ENCODE data around the gene SEPTIN6. TPM values are rescaled to one million over a fixed set of nuclear protein-coding genes. Genes with fewer than 3 reads are reported as not detected.
A peak's percentile ranks its signal among the peaks of the same experiment; 100 is the strongest.

The SEPTIN6 gene
- total and polyA plus RNA-seq, 2 donors (not counting 1 experiment from before 2014, with no cell fraction given): 5.6 to 12.8 TPM

GRCh38 chrX:119706616-119707015, 13.6 kb upstream of the SEPTIN6 start:
- no peak overlapping the region for H3K27ac ChIP-seq (ENCODE audit: insufficient read depth, low read length)
- H3K27me3 ChIP-seq (ENCODE audit: control insufficient read depth, insufficient read depth, low read length): peaks cover 3% of the 10 kb centered on the region
- no peak overlapping the region for H2AFZ ChIP-seq (ENCODE audit: low read length)
- H3K4me1 ChIP-seq (ENCODE audit: control insufficient read depth, extremely low read depth, insufficient read depth, low read length): no peaks in the 10 kb centered on the region
- no peaks in the 10 kb centered on the region for H3K36me3 ChIP-seq (ENCODE audit: control insufficient read depth, insufficient read depth, low read length)
- H4K20me1 ChIP-seq (ENCODE audit: control insufficient read depth, extremely low read depth, insufficient read depth, low read length): no peaks in the 10 kb centered on the region
- DNase-seq (ENCODE audit: low read depth in 2 of 2): no peak
- H3K4me2 ChIP-seq (ENCODE audit: extremely low read depth, insufficient read depth, low read length): no peak overlapping the region
- no peak overlapping the region for H3K9ac ChIP-seq (ENCODE audit: insufficient read depth, low read length)
- H3K9me3 ChIP-seq (ENCODE audit: control insufficient read depth, insufficient read depth, low read depth, low read length): no peaks in the 10 kb centered on the region
- TF ChIP-seq CTCF (conservative IDR thresholded peaks at IDR 0.05 in 1 of 2, IDR thresholded peaks at IDR 0.05 in 1 of 2; ENCODE audit: low read depth in 1 of 2, low read length in 2 of 2) (no peak), EZH2 (IDR thresholded peaks at IDR 0.05; ENCODE audit: low read length, missing control alignments) (no peak)
- H3K79me2 ChIP-seq (ENCODE audit: control insufficient read depth, insufficient read depth, low read length): no peaks in the 10 kb centered on the region
- H3K4me3 ChIP-seq (replicated peaks in 1 of 4; ENCODE audit: control extremely low read depth in 1 of 4, insufficient read depth in 1 of 4, low read depth in 3 of 4, low read length in 4 of 4): no peak overlapping the region

DNA sequence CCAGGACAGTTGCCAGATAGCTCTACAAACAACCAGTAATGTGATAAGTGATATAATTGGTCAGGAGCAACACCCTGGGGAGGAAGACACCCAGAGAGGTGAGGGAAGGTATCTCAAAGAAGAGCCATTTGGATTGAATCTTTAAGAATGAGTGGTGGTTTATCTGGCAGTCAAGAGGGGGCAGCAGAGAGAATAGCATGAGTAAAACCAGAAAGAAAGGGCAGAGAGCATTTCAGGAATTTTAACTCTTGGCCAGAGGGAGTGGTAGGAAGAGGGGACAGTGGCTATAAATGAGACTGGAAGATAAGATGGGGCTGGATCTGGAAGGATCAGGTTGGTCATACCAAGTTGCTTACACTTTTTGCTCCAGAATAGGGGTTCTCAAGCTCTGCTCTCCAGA, 5.9 kb upstream of the SEPTIN6 start:
- no peaks in the 10 kb centered on the region for H4K20me1 ChIP-seq (ENCODE audit: control insufficient read depth, extremely low read depth, insufficient read depth, low read length)
- no peaks in the 10 kb centered on the region for H3K79me2 ChIP-seq (ENCODE audit: control insufficient read depth, insufficient read depth, low read length)
- no peak overlapping the region for H3K9ac ChIP-seq (ENCODE audit: insufficient read depth, low read length)
- H3K27me3 ChIP-seq (ENCODE audit: control insufficient read depth, insufficient read depth, low read length): no peaks in the 10 kb centered on the region
- no peaks in the 10 kb centered on the region for H3K4me1 ChIP-seq (ENCODE audit: control insufficient read depth, extremely low read depth, insufficient read depth, low read length)
- no peaks in the 10 kb centered on the region for H3K36me3 ChIP-seq (ENCODE audit: control insufficient read depth, insufficient read depth, low read length)
- no peak overlapping the region for H3K4me2 ChIP-seq (ENCODE audit: extremely low read depth, insufficient read depth, low read length)
- no peak overlapping the region for H2AFZ ChIP-seq (ENCODE audit: low read length)
- no peak overlapping the region for H3K4me3 ChIP-seq (replicated peaks in 1 of 4; ENCODE audit: control extremely low read depth in 1 of 4, insufficient read depth in 1 of 4, low read depth in 3 of 4, low read length in 4 of 4)
- DNase-seq (ENCODE audit: low read depth in 2 of 2): peak; percentile 52 to 73
- H3K9me3 ChIP-seq (ENCODE audit: control insufficient read depth, insufficient read depth, low read depth, low read length): no peaks in the 10 kb centered on the region
- TF ChIP-seq CTCF (conservative IDR thresholded peaks at IDR 0.05 in 1 of 2, IDR thresholded peaks at IDR 0.05 in 1 of 2; ENCODE audit: low read depth in 1 of 2, low read length in 2 of 2): peak; percentile 58 to 69
- no peak for TF ChIP-seq EZH2 (IDR thresholded peaks at IDR 0.05; ENCODE audit: low read length, missing control alignments)
- H3K27ac ChIP-seq (ENCODE audit: insufficient read depth, low read length): no peak overlapping the region

DNA sequence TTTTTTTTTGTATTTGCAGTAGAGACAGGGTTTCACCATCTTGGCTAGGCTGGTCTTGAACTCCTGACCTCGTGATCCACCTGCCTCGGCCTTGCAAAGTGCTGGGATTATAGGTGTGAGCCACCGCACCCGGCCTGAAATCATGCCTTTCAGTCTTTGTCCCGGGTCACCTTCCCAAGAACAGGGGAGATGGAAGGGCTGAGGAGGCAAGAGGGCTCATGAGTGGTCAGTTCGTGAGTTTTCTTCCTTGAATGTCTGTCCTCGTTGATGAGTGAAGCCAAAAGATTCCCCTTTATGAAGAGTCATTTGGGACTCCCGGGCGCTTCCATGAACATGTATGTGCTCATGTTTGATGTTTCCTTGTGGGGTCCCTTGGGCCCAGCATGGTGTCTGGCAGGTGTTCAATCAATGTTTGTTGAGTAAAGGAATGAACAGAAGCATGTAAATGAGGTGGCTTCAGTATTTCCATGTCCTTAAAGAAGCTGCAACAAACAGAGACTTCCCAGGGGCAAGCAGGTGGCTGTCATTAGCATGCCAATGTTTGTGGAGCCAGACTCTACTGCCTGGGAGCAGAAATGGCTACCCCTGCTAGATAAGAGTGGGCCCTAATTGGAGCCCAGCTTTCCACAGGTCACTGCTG, 3.4 kb upstream of the SEPTIN6 start:
- H3K27me3 ChIP-seq (ENCODE audit: control insufficient read depth, insufficient read depth, low read length): no peaks in the 10 kb centered on the region
- no peaks in the 10 kb centered on the region for H3K79me2 ChIP-seq (ENCODE audit: control insufficient read depth, insufficient read depth, low read length)
- no peak overlapping the region for H3K4me3 ChIP-seq (replicated peaks in 1 of 4; ENCODE audit: control extremely low read depth in 1 of 4, insufficient read depth in 1 of 4, low read depth in 3 of 4, low read length in 4 of 4)
- TF ChIP-seq CTCF (conservative IDR thresholded peaks at IDR 0.05 in 1 of 2, IDR thresholded peaks at IDR 0.05 in 1 of 2; ENCODE audit: low read depth in 1 of 2, low read length in 2 of 2) (no peak), EZH2 (IDR thresholded peaks at IDR 0.05; ENCODE audit: low read length, missing control alignments) (no peak)
- H3K36me3 ChIP-seq (ENCODE audit: control insufficient read depth, insufficient read depth, low read length): no peaks in the 10 kb centered on the region
- H3K9ac ChIP-seq (ENCODE audit: insufficient read depth, low read length): no peak overlapping the region
- H3K27ac ChIP-seq (ENCODE audit: insufficient read depth, low read length): no peak overlapping the region
- no peak for DNase-seq (ENCODE audit: low read depth in 2 of 2)
- no peaks in the 10 kb centered on the region for H3K9me3 ChIP-seq (ENCODE audit: control insufficient read depth, insufficient read depth, low read depth, low read length)
- no peaks in the 10 kb centered on the region for H3K4me1 ChIP-seq (ENCODE audit: control insufficient read depth, extremely low read depth, insufficient read depth, low read length)
- H4K20me1 ChIP-seq (ENCODE audit: control insufficient read depth, extremely low read depth, insufficient read depth, low read length): no peaks in the 10 kb centered on the region
- H3K4me2 ChIP-seq (ENCODE audit: extremely low read depth, insufficient read depth, low read length): no peak overlapping the region
- no peak overlapping the region for H2AFZ ChIP-seq (ENCODE audit: low read length)
